ENCODE results near the gene KCNT2. TPM values are rescaled to one million over a fixed set of nuclear protein-coding genes. Genes with fewer than 3 reads are reported as not detected.

The KCNT2 gene
- total RNA-seq: not detected in 2 replicates

GRCh38 chr1:196608390-196609369, at the start of gene KCNT2:
TSS of gene KCNT2 (minus strand) at chr1:196608440. CDS start at chr1:196608309, 131 bp downstream.

GRCh38 chr1:196651637-196652215, 43.5 kb upstream of the KCNT2 start, which contains the start of gene CFH:
TSS of gene CFH (plus strand) at chr1:196652043. CDS start at chr1:196652118, 75 bp downstream.

Small RNA genes lying within 50 kb of the gene (small RNA-seq; reads per million reads assigned to genes)
- gene MIR4735: not detected

Other genes with a start within 250 kb of the KCNT2 start
- gene CFH, start 43.6 kb upstream of the KCNT2 start, total RNA-seq: 0.39 TPM in 1 of 2 replicates, not detected in the other
- not detected in 2 replicates for gene CFHR3, start 166.4 kb upstream of the KCNT2 start, total RNA-seq
- not detected in 2 replicates for gene CFHR1, start 211.3 kb upstream of the KCNT2 start, total RNA-seq